Neural progenitor cell (in vitro differentiated cells): ENCODE results near the gene UBAP1L. TPM values are rescaled to one million over a fixed set of nuclear protein-coding genes. Genes with fewer than 3 reads are reported as not detected.
"Not testable (repeated sequence)": the region's sequence is repeated elsewhere in the genome, so short reads cannot be mapped to it uniquely, and the experiment has no call there.

ENCODE experiments used
- DNase-seq: peaks from one replicate; pipeline ENCODE4 v3.0.0-alpha.2; 2016; ENCODE audit warnings: low spot score
- H2AFZ ChIP-seq: fragments of 200-600 bp; sonication (generic); replicated peaks from 2 replicates; pipeline ENCODE4 v1.6.1; 2016; ENCODE audit warnings: antibody characterized with exemption
- H3F3A ChIP-seq: fragments of 200-600 bp; sonication (generic); 2 replicates; pipeline ENCODE4 v1.6.1; 2016; ENCODE audit warnings: antibody characterized with exemption, low read depth
- H3K27ac ChIP-seq: fragments of 200-600 bp; sonication (generic); 2 replicates; pipeline ENCODE4 v1.5.1; 2016; ENCODE audit warnings: mild to moderate bottlenecking
- H3K27me3 ChIP-seq: fragments of 200-600 bp; sonication (generic); 2 replicates; pipeline ENCODE4 v1.6.1; 2016; ENCODE audit warnings: mild to moderate bottlenecking, moderate library complexity
- H3K36me3 ChIP-seq: fragments of 200-600 bp; sonication (generic); 2 replicates; pipeline ENCODE4 v1.5.1; 2016
- H3K4me1 ChIP-seq: fragments of 200-600 bp; sonication (generic); 2 replicates; pipeline ENCODE4 v1.6.1; 2016; ENCODE audit warnings: mixed run types
- H3K4me2 ChIP-seq: fragments of 200-600 bp; sonication (generic); 2 replicates; pipeline ENCODE4 v1.6.1; 2016
- H3K4me3 ChIP-seq: fragments of 200-600 bp; sonication (generic); 2 replicates; pipeline ENCODE4 v1.5.1; 2016
- H3K79me2 ChIP-seq: fragments of 200-600 bp; sonication (generic); 2 replicates; pipeline ENCODE4 v1.6.1; 2016; ENCODE audit warnings: low read depth
- H3K9ac ChIP-seq: fragments of 200-600 bp; sonication (generic); 2 replicates; pipeline ENCODE4 v1.6.1; 2016
- H3K9me3 ChIP-seq: fragments of 200-600 bp; sonication (generic); 2 replicates; pipeline ENCODE4 v1.5.1; 2016; ENCODE audit warnings: low read depth
- H4K20me1 ChIP-seq: fragments of 200-600 bp; sonication (generic); 2 replicates; pipeline ENCODE4 v1.6.1; 2016; ENCODE audit warnings: low read depth
- H3K27ac Mint-ChIP-seq: 3 replicates; pipeline ENCODE4 v1.8.0; 2021; ENCODE audit warnings: mixed read lengths
- H3K27me3 Mint-ChIP-seq: 2 replicates; pipeline ENCODE4 v1.8.0; 2022; ENCODE audit warnings: low read depth, mild to moderate bottlenecking, inconsistent platforms, moderate library complexity, mixed read lengths; ENCODE audit not compliant: insufficient read depth
- H3K36me3 Mint-ChIP-seq: 3 replicates; pipeline ENCODE4 v1.8.0; 2021; ENCODE audit warnings: mixed read lengths
- H3K4me1 Mint-ChIP-seq: 3 replicates; pipeline ENCODE4 v1.8.0; 2021; ENCODE audit warnings: mixed read lengths
- H3K4me3 Mint-ChIP-seq: 3 replicates; pipeline ENCODE4 v1.8.0; 2021; ENCODE audit warnings: mild to moderate bottlenecking, moderate library complexity, mixed read lengths
- H3K9me3 Mint-ChIP-seq: 3 replicates; pipeline ENCODE4 v1.8.0; 2020; ENCODE audit warnings: mixed read lengths
- CTCF ChIP-seq: fragments of 200-600 bp; sonication (generic); IDR thresholded peaks from 2 replicates; pipeline ENCODE4 v1.5.1; 2017; ENCODE audit warnings: antibody characterized with exemption, mild to moderate bottlenecking
- EZH2 ChIP-seq: fragments of 200-600 bp; sonication (generic); IDR thresholded peaks from 2 replicates; pipeline ENCODE4 v1.6.1; 2017; ENCODE audit warnings: antibody characterized with exemption, mild to moderate bottlenecking, moderate library complexity
- EZH2phosphoT487 ChIP-seq: fragments of 200-600 bp; sonication (generic); IDR thresholded peaks from 2 replicates; pipeline ENCODE4 v1.6.1; 2017; ENCODE audit warnings: antibody characterized with exemption
- total RNA-seq: library from RNA; depleted of rRNA; stranded (reverse); fragments of >200 nt; gene quantifications from 2 replicates; pipeline ENCODE4 v1.2.3, GENCODE V29; 2015; ENCODE audit warnings: low replicate concordance

Gene UBAP1L
- total RNA-seq, 1 donor from 2014 or later: 0.39 TPM

- peaks cover 2% of the 10 kb centered on the region for H3K27me3 Mint-ChIP-seq
- Histone ChIP-seq H4K20me1 (no peaks in the 10 kb centered on the region), H3K27me3 (no peaks in the 10 kb centered on the region), H3K27ac (no peak overlapping the region), H3K9me3 (no peaks in the 10 kb centered on the region), H3K79me2 (no peaks in the 10 kb centered on the region), H3K4me2 (no peak overlapping the region), H2AFZ (no peak overlapping the region), H3K4me3 (no peak overlapping the region), H3K9ac (no peak overlapping the region), H3K4me1 (no peaks in the 10 kb centered on the region), H3K36me3 (peaks cover 8% of the 10 kb centered on the region), H3F3A (peaks cover 6% of the 10 kb centered on the region)
- H3K4me1 Mint-ChIP-seq: no peaks in the 10 kb centered on the region
- no peak for TF ChIP-seq CTCF
- TF ChIP-seq EZH2: no peak
- no peak for TF ChIP-seq EZH2phosphoT487
- H3K27ac Mint-ChIP-seq: no peak overlapping the region
- H3K4me3 Mint-ChIP-seq: no peak overlapping the region
- no peak for DNase-seq
- no peaks in the 10 kb centered on the region for H3K9me3 Mint-ChIP-seq
- peaks cover 1% of the 10 kb centered on the region for H3K36me3 Mint-ChIP-seq
Observed at GRCh38 chr15:65146438-65146837, 31.4 kb upstream of the UBAP1L start.

GRCh38 chr15:65138631-65139030 lies 23.6 kb upstream of the UBAP1L start:
- not testable (repeated sequence) for H3K36me3 ChIP-seq, DNase-seq, H2AFZ ChIP-seq, H3K79me2 ChIP-seq, H3K27me3 Mint-ChIP-seq, H3K9ac ChIP-seq, H3K27ac ChIP-seq, H4K20me1 ChIP-seq, H3K4me2 ChIP-seq, H3K4me1 Mint-ChIP-seq, H3K4me1 ChIP-seq, H3K4me3 ChIP-seq, H3K27me3 ChIP-seq, H3F3A ChIP-seq, H3K4me3 Mint-ChIP-seq, H3K9me3 ChIP-seq, H3K27ac Mint-ChIP-seq
- Mint-ChIP-seq H3K9me3 (peaks cover 29% of the 10 kb centered on the region), H3K36me3 (peaks cover 16% of the 10 kb centered on the region)

- H3K27ac ChIP-seq, H2AFZ ChIP-seq, H3K36me3 ChIP-seq, H3K4me1 Mint-ChIP-seq, H3F3A ChIP-seq, H3K4me3 Mint-ChIP-seq, H3K9ac ChIP-seq, H3K4me2 ChIP-seq, H3K27me3 Mint-ChIP-seq, H3K79me2 ChIP-seq, DNase-seq, H3K9me3 ChIP-seq, H3K4me1 ChIP-seq, H3K27me3 ChIP-seq, H4K20me1 ChIP-seq, H3K4me3 ChIP-seq, H3K27ac Mint-ChIP-seq: not testable (repeated sequence)
- Mint-ChIP-seq H3K36me3 (peaks cover 16% of the 10 kb centered on the region), H3K9me3 (peaks cover 30% of the 10 kb centered on the region)
Observed at GRCh38 chr15:65137893-65138292, 22.9 kb upstream of the UBAP1L start.

GRCh38 chr15:65137089-65137488 lies 22.1 kb upstream of the UBAP1L start:
- H2AFZ ChIP-seq, H3K9ac ChIP-seq, H3K4me3 ChIP-seq, H3K27me3 ChIP-seq, H3K79me2 ChIP-seq, H3K9me3 ChIP-seq, H3K27ac ChIP-seq, H3K4me3 Mint-ChIP-seq, H3K27me3 Mint-ChIP-seq, H4K20me1 ChIP-seq, DNase-seq, H3K27ac Mint-ChIP-seq, H3K36me3 ChIP-seq, H3F3A ChIP-seq, H3K4me2 ChIP-seq, H3K4me1 ChIP-seq: not testable (repeated sequence)
- peaks cover 16% of the 10 kb centered on the region for H3K36me3 Mint-ChIP-seq
- peaks cover 15% of the 10 kb centered on the region for H3K4me1 Mint-ChIP-seq
- peaks cover 30% of the 10 kb centered on the region for H3K9me3 Mint-ChIP-seq

GRCh38 chr15:65134538-65134937 lies 19.5 kb upstream of the UBAP1L start:
- no peak overlapping the region for H3K27ac Mint-ChIP-seq
- no peak overlapping the region for H3K27ac ChIP-seq
- no peaks in the 10 kb centered on the region for H3K27me3 ChIP-seq
- H3K4me3 ChIP-seq: peak overlapping the region; percentile 55
- no peak overlapping the region for H2AFZ ChIP-seq
- no peak for TF ChIP-seq CTCF
- TF ChIP-seq EZH2: no peak
- TF ChIP-seq EZH2phosphoT487: no peak
- peak overlapping the region; percentile 96 for H3K4me3 Mint-ChIP-seq
- peaks cover 27% of the 10 kb centered on the region for H3K4me1 Mint-ChIP-seq
- no peak overlapping the region for H3K9ac ChIP-seq
- no peaks in the 10 kb centered on the region for H3K4me1 ChIP-seq
- H3K9me3 ChIP-seq: no peaks in the 10 kb centered on the region
- no peaks in the 10 kb centered on the region for H3K36me3 ChIP-seq
- H3K9me3 Mint-ChIP-seq: peaks cover 29% of the 10 kb centered on the region
- peaks cover 10% of the 10 kb centered on the region for H3K27me3 Mint-ChIP-seq
- H3K36me3 Mint-ChIP-seq: peaks cover 26% of the 10 kb centered on the region
- no peak for DNase-seq
- peaks cover 30% of the 10 kb centered on the region for H4K20me1 ChIP-seq
- peaks cover 29% of the 10 kb centered on the region for H3K79me2 ChIP-seq
- H3K4me2 ChIP-seq: peak overlapping the region; percentile 85
- H3F3A ChIP-seq: no peaks in the 10 kb centered on the region
